ENCODE results near the gene GSTA2.

DNA sequence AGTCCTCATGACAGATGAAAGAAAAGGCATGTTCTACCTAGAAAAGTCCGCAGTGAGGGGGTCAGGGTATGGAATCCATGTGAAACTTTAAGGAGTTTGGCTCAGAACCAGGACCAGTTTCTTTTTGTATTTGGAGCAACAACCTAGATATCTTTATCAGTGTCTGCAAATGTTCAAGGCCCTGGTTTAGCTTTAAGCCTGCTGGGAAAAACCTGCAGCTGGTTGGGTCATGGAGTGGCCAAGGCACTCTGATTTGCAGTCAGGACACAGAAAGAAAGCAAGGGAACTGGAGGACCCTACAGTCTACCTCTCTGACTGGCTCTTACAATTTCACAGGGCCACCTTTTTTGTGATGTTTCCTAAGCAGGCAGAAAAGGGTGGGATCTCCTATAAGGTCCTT lies 33.7 kb downstream of the GSTA2 start:
- TF ChIP-seq, protein P1, sequence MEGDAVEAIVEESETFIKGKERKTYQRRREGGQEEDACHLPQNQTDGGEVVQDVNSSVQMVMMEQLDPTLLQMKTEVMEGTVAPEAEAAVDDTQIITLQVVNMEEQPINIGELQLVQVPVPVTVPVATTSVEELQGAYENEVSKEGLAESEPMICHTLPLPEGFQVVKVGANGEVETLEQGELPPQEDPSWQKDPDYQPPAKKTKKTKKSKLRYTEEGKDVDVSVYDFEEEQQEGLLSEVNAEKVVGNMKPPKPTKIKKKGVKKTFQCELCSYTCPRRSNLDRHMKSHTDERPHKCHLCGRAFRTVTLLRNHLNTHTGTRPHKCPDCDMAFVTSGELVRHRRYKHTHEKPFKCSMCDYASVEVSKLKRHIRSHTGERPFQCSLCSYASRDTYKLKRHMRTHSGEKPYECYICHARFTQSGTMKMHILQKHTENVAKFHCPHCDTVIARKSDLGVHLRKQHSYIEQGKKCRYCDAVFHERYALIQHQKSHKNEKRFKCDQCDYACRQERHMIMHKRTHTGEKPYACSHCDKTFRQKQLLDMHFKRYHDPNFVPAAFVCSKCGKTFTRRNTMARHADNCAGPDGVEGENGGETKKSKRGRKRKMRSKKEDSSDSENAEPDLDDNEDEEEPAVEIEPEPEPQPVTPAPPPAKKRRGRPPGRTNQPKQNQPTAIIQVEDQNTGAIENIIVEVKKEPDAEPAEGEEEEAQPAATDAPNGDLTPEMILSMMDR (IDR thresholded peaks at IDR 0.05) = no peak
- no peak for TF ChIP-seq POLR2A (IDR thresholded peaks at IDR 0.05)

All from testis (tissue), 2 donors.